Calu3 (cell line): ENCODE data around the gene COL18A1. TPM values are rescaled to one million over a fixed set of nuclear protein-coding genes. Genes with fewer than 3 reads are reported as not detected.

Experiments
- BruUV-seq: library from RNA; stranded (reverse); fragments of 400-500 nt; replicated peaks from 2 replicates; lab custom pipeline; 2021; lab: Mats Ljungman, UMichigan
- CTCF ChIA-PET: fragments of 300-600 bp; sonication (Branson Sonifier 250); formaldehyde crosslinking; loops from one replicate; lab custom pipeline; 2022; ENCODE audit warnings: antibody characterized with exemption; lab: Charles Lee
- DNase-seq: peaks from one replicate; pipeline ENCODE4 v3.0.0; 2022
- H3K27ac Mint-ChIP-seq: one replicate; pipeline ENCODE4 v1.8.0; 2022; ENCODE audit warnings: mixed read lengths; ENCODE audit not compliant: unreplicated experiment
- H3K27me3 Mint-ChIP-seq: one replicate; pipeline ENCODE4 v1.8.0; 2022; ENCODE audit warnings: mixed read lengths; ENCODE audit not compliant: unreplicated experiment
- H3K36me3 Mint-ChIP-seq: one replicate; pipeline ENCODE4 v1.8.0; 2022; ENCODE audit warnings: mild to moderate bottlenecking, moderate library complexity, mixed read lengths; ENCODE audit not compliant: insufficient read depth, unreplicated experiment
- H3K4me1 Mint-ChIP-seq: one replicate; pipeline ENCODE4 v1.8.0; 2022; ENCODE audit warnings: mild to moderate bottlenecking, low read depth, mixed read lengths; ENCODE audit not compliant: unreplicated experiment
- H3K4me3 Mint-ChIP-seq: one replicate; pipeline ENCODE4 v1.8.0; 2022; ENCODE audit warnings: mild to moderate bottlenecking, low read depth, moderate library complexity, mixed read lengths; ENCODE audit not compliant: unreplicated experiment
- H3K9me3 Mint-ChIP-seq: one replicate; pipeline ENCODE4 v1.8.0; 2022; ENCODE audit warnings: low read depth, mixed read lengths; ENCODE audit not compliant: unreplicated experiment
- CTCF ChIP-seq: fragments of 200-600 bp; IDR thresholded peaks from one replicate; pipeline ENCODE4 v1.8.0; 2022; ENCODE audit warnings: antibody characterized with exemption; ENCODE audit not compliant: unreplicated experiment
- intact Hi-C: fragments of 100-400 bp; cut with micrococcal nuclease; formaldehyde crosslinking; loops from one replicate; pipeline ENCODE4 v1.10.0; 2022; ENCODE audit not compliant: unreplicated experiment
- total RNA-seq: library from RNA; stranded (reverse); gene quantifications from 2 replicates; pipeline ENCODE4 v1.2.3, GENCODE V29; 2022

The COL18A1 gene
- total RNA-seq, 1 experiment from 2014 or later, result 82.9 TPM

- H3K27me3 Mint-ChIP-seq, result peaks cover 16% of the 10 kb centered on the region
- no peak for TF ChIP-seq CTCF
- H3K9me3 Mint-ChIP-seq, result no peaks in the 10 kb centered on the region
- peaks cover 10% of the 10 kb centered on the region for H3K36me3 Mint-ChIP-seq
- CTCF ChIA-PET, result no interaction called here
- no TSS peak for BruUV-seq
- H3K27ac Mint-ChIP-seq, result no peak overlapping the region
- H3K4me3 Mint-ChIP-seq, result no peak overlapping the region
- no peak for DNase-seq
- no peaks in the 10 kb centered on the region for H3K4me1 Mint-ChIP-seq
- intact Hi-C loops, result no loop called here
Observed at GRCh38 chr21:45543710-45544448, 138.9 kb downstream of the COL18A1 start.

- Mint-ChIP-seq H3K27me3 (peaks cover 16% of the 10 kb centered on the region), H3K9me3 (no peaks in the 10 kb centered on the region), H3K36me3 (peaks cover 10% of the 10 kb centered on the region), H3K27ac (no peak overlapping the region), H3K4me1 (no peaks in the 10 kb centered on the region), H3K4me3 (no peak overlapping the region)
- BruUV-seq, result no TSS peak
- no peak for TF ChIP-seq CTCF
- no peak for DNase-seq
- intact Hi-C loops, result no loop called here
- CTCF ChIA-PET, result interaction anchor here (0.6 kb wide), 1 partner anchor 226 kb away, joined by 3 read pairs; no protein-coding TSS in a partner anchor
Observed at GRCh38 chr21:45544449-45545235, 139.7 kb downstream of the COL18A1 start.

- Mint-ChIP-seq H3K9me3 (no peaks in the 10 kb centered on the region), H3K36me3 (peaks cover 10% of the 10 kb centered on the region), H3K4me1 (no peaks in the 10 kb centered on the region), H3K27ac (no peak overlapping the region), H3K4me3 (no peak overlapping the region), H3K27me3 (peaks cover 16% of the 10 kb centered on the region)
- TF ChIP-seq CTCF, result no peak
- CTCF ChIA-PET, result interaction anchor here (0.6 kb wide), 1 partner anchor 226 kb away, joined by 3 read pairs; no protein-coding TSS in a partner anchor
- no TSS peak for BruUV-seq
- intact Hi-C loops, result no loop called here
- DNase-seq, result no peak
Observed at GRCh38 chr21:45545236-45545570, 140.2 kb downstream of the COL18A1 start.

- H3K4me1 Mint-ChIP-seq, result peaks cover 1% of the 10 kb centered on the region
- CTCF ChIA-PET, result interaction anchor here (0.7 kb wide), 1 partner anchor 508 kb away, joined by 3 read pairs; no protein-coding TSS in a partner anchor
- intact Hi-C loops, result no loop called here
- peaks cover 8% of the 10 kb centered on the region for H3K36me3 Mint-ChIP-seq
- H3K4me3 Mint-ChIP-seq, result no peak overlapping the region
- H3K27me3 Mint-ChIP-seq, result peaks cover 16% of the 10 kb centered on the region
- no peaks in the 10 kb centered on the region for H3K9me3 Mint-ChIP-seq
- no peak for TF ChIP-seq CTCF
- H3K27ac Mint-ChIP-seq, result no peak overlapping the region
- no TSS peak for BruUV-seq
- DNase-seq, result no peak
Observed at GRCh38 chr21:45545691-45546531, 140.9 kb downstream of the COL18A1 start.
